Muscle of leg (tissue), 9 donors: Measurements from ENCODE around the gene JOSD2. TPM values are rescaled to one million over a fixed set of nuclear protein-coding genes. Genes with fewer than 3 reads are reported as not detected.

ENCODE experiments used
- polyA plus RNA-seq, 8 donors: library from polyadenylated mRNA; unstranded; fragments of 120-200 nt; gene quantifications; one replicate each; pipeline versions ENCODE4 v1.2.1 to v1.2.3, GENCODE V29; 2013; ENCODE audit warnings: inconsistent platforms in 1 of 8, low replicate concordance in 1 of 8; ENCODE audit not compliant: insufficient read length in 8 of 8, insufficient read depth in 1 of 8
- total RNA-seq: library from RNA; stranded (reverse); fragments of 120-200 nt; gene quantifications from one replicate; pipeline ENCODE4 v1.2.4, GENCODE V29; 2013

JOSD2 gene
- total and polyA plus RNA-seq, 9 donors, result 16.2 to 31.6 (median 25.9) TPM

Other genes starting within 250 kb of the JOSD2 start
- gene KCNC3, start 181.8 kb downstream of the JOSD2 start, total RNA-seq, result 0.13 TPM
- gene KCNC3, start 181.8 kb downstream of the JOSD2 start, polyA plus RNA-seq, result 1 to 10 TPM in 4 of 8 donors, under 1 TPM in 4; 0.58 to 1.9 (median 1.0) TPM
- 0.40 TPM for gene NAPSA, start 145.6 kb downstream of the JOSD2 start, total RNA-seq
- gene NAPSA, start 145.6 kb downstream of the JOSD2 start, polyA plus RNA-seq, result 1 to 10 TPM in 2 of 8 donors, under 1 TPM in 6; 0.29 to 1.7 (median 0.60) TPM
- 22.4 TPM for gene NR1H2, start 134.7 kb downstream of the JOSD2 start, total RNA-seq
- 10 to 100 TPM; 19.2 to 24.8 (median 21.8) TPM for gene NR1H2, start 134.7 kb downstream of the JOSD2 start, polyA plus RNA-seq
- gene POLD1, start 126.8 kb downstream of the JOSD2 start, total RNA-seq, result 21.7 TPM
- 10 to 100 TPM; 17.6 to 26.9 (median 20.0) TPM for gene POLD1, start 126.8 kb downstream of the JOSD2 start, polyA plus RNA-seq
- 0.04 TPM for gene SPIB, start 92.3 kb downstream of the JOSD2 start, total RNA-seq
- gene SPIB, start 92.3 kb downstream of the JOSD2 start, polyA plus RNA-seq, result under 1 TPM; 0.11 to 0.96 (median 0.61) TPM
- 49.8 TPM for gene MYBPC2, start 78.3 kb downstream of the JOSD2 start, total RNA-seq
- 10 to 100 TPM; 15.6 to 93.4 (median 65.5) TPM for gene MYBPC2, start 78.3 kb downstream of the JOSD2 start, polyA plus RNA-seq
- gene EMC10, start 34.7 kb downstream of the JOSD2 start, total RNA-seq, result 84.2 TPM
- 100 to 1,000 TPM in 3 of 8 donors, 10 to 100 TPM in 5; 85.2 to 122 (median 93.8) TPM for gene EMC10, start 34.7 kb downstream of the JOSD2 start, polyA plus RNA-seq
- gene GARIN5A, start 34.3 kb downstream of the JOSD2 start, total RNA-seq, result 3.5 TPM
- 1 to 10 TPM; 3.3 to 6.2 (median 4.5) TPM for gene GARIN5A, start 34.3 kb downstream of the JOSD2 start, polyA plus RNA-seq
- not detected for gene ASPDH, start 2.7 kb upstream of the JOSD2 start, total RNA-seq
- gene ASPDH, start 2.7 kb upstream of the JOSD2 start, polyA plus RNA-seq, result 1 to 10 TPM in 1 of 8 donors, under 1 TPM in 7; 0.27 to 1.2 (median 0.64) TPM
- gene LRRC4B, start 57.2 kb upstream of the JOSD2 start, total RNA-seq, result 5.7 TPM
- 10 to 100 TPM in 6 of 8 donors, 1 to 10 TPM in 2; 7.3 to 16.1 (median 12.8) TPM for gene LRRC4B, start 57.2 kb upstream of the JOSD2 start, polyA plus RNA-seq
- gene SYT3, start 128.7 kb upstream of the JOSD2 start, total RNA-seq, result 0.09 TPM
- under 1 TPM in 2 of 8 donors, not detected in 6; 0.12 to 0.14 TPM for gene SYT3, start 128.7 kb upstream of the JOSD2 start, polyA plus RNA-seq
- gene C19orf81, start 138.3 kb upstream of the JOSD2 start, total RNA-seq, result 4.2 TPM
- gene C19orf81, start 138.3 kb upstream of the JOSD2 start, polyA plus RNA-seq, result 1 to 10 TPM in 7 of 8 donors, under 1 TPM in 1; 0.70 to 3.8 (median 1.3) TPM
- 12.1 TPM for gene SHANK1, start 208.6 kb upstream of the JOSD2 start, total RNA-seq
- gene SHANK1, start 208.6 kb upstream of the JOSD2 start, polyA plus RNA-seq, result 10 to 100 TPM; 14.4 to 37.4 (median 23.3) TPM
- 35.2 TPM for gene CLEC11A, start 212.2 kb upstream of the JOSD2 start, total RNA-seq
- 10 to 100 TPM; 18.8 to 40.3 (median 36.6) TPM for gene CLEC11A, start 212.2 kb upstream of the JOSD2 start, polyA plus RNA-seq